Activated T-cell treated with anti-CD3 and anti-CD28 coated beads, Interleukin-2, amount 50 U/mL, for 4 hours (primary cell): ENCODE measurements around the gene YPEL3. TPM values are rescaled to one million over a fixed set of nuclear protein-coding genes. Genes with fewer than 3 reads are reported as not detected.
A peak's percentile ranks its signal among the peaks of the same experiment; 100 is the strongest.

Experiments
- ATAC-seq, 2 donors: fragments of 200-7000 bp; cut with Tn5 transposase; one replicate each; pipeline ENCODE4 v1.10.0; 2021
- DNase-seq: peaks from one replicate; pipeline ENCODE4 v3.0.0-alpha.2; 2020
- H3K27me3 Mint-ChIP-seq: one replicate; pipeline ENCODE4 v1.8.0; 2021; ENCODE audit warnings: low read depth, mixed read lengths
- H3K36me3 Mint-ChIP-seq: one replicate; pipeline ENCODE4 v1.8.0; 2022; ENCODE audit warnings: mixed read lengths; ENCODE audit not compliant: insufficient read depth
- H3K4me1 Mint-ChIP-seq: one replicate; pipeline ENCODE4 v1.8.0; 2021; ENCODE audit warnings: low read depth, mixed read lengths
- H3K4me3 Mint-ChIP-seq: one replicate; pipeline ENCODE4 v1.8.0; 2021; ENCODE audit warnings: mild to moderate bottlenecking, moderate library complexity, mixed read lengths
- H3K9me3 Mint-ChIP-seq: one replicate; pipeline ENCODE4 v1.8.0; 2021; ENCODE audit warnings: mixed read lengths
- total RNA-seq, 3 donors: library from RNA; stranded (reverse); gene quantifications; one replicate each; pipeline ENCODE4 v1.2.1, GENCODE V29; 2021

Gene YPEL3
- total RNA-seq, 3 donors from 2014 or later: 4.4 to 7.2 (median 6.1) TPM

DNA sequence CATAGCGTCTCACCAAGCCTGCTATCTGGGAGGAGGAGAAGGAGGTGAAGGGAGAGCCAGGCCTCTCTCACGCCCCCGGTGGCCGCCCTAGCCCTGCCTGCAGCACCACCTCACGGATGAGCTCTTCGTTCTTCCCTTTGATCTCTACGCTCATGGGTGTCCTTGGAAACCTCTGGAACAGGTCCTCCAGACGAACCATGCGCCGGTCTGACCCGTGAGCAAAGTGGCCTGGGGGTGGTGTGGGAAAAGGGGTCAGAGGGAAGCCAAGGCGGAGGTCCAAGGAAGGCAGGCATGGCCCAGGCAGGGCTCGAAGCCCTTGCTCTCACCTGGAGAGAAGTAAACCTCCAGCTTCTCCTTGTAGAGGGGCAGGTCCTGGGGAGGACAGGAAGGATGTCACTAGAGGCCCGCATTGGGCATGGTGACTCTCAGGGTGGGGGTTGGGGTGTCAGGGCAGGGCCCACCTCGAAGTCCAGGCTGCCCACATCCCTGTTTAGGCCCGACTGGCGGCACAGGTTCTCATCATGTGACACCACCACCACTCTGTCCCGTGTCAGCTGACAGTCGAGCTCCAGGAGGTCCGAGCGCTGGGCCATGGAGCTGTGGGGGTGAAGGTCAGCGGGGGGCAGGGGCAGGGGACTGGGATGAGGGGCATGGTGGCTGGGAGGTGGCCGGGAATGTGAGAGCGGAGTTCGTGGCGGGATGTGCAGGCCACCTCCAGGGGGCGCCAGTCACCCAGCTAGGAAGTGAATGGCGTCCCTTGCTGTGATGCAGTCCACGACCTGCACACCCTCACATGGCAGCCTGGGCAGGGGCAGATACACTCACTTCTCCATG, 16.4 kb upstream of the YPEL3 start:
- ATAC-seq (peak; percentile 72 to 75), DNase-seq (peak; percentile 50)
- Mint-ChIP-seq H3K36me3 (peaks cover 2% of the 10 kb centered on the region), H3K4me1 (peaks cover 16% of the 10 kb centered on the region), H3K4me3 (no peak overlapping the region), H3K27me3 (no peaks in the 10 kb centered on the region), H3K9me3 (no peaks in the 10 kb centered on the region)

DNA sequence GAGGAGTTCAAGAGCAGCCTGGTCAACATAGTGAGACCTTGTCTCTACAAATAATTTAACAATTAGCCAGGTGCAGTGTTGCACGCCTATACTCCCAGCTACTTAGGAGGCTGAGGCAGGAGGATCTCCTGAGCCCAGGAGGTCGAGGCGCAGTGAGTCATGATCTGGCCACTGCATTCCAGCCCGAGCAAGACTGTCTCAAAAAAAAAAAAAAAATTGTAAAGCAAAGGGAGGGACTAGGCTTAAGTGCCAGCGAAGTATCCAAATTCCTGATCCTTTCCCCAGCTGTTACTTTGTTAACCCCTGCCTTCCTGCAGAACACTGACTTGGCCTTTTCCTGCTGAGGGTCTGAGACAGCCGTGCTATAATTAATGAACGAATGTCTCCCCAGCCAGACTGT, 14.6 kb upstream of the YPEL3 start:
- Mint-ChIP-seq H3K9me3 (no peaks in the 10 kb centered on the region), H3K36me3 (peaks cover 6% of the 10 kb centered on the region), H3K27me3 (no peaks in the 10 kb centered on the region), H3K4me3 (no peak overlapping the region), H3K4me1 (peaks cover 16% of the 10 kb centered on the region)
- no peak for DNase-seq
- ATAC-seq: no peak

DNA sequence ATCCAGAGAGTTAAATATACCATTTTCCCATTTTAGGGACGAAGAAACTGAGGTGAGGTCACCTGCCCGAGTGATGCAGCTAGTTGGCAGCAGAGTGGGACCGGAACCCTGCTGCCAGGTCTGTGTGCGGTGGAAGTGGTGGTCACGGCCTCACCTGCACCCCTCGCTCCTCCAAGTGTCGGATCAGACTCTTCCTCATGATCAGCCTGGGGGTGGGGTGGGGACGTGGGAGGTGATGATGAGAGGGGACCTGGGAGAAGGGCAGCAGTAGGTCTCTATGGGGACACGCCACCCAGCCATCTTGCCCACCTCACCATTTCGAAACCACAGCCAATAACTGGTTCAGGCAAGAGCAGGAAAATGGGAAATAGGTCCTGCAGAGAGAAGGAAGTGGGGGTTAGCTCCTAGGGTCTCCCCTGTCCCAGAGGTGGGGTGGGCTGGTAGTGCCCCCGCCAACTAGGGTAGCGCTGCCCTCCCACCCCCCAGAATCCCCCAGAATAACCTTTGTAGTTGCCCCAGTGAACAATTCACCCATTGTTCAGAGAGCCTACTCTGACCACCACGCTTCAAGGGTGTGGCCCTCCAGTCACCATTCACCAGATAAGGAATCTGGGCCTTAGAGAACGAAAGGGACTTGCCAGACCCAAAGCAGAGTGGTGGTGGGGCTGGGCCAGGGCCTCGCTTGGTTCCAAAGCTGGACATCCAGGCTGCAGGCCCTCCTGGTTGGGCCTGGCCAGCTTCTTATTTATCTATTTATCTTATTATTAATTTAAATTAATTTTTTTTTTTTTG, 12.2 kb upstream of the YPEL3 start:
- Mint-ChIP-seq H3K4me3 (no peak overlapping the region), H3K36me3 (peaks cover 15% of the 10 kb centered on the region), H3K9me3 (no peaks in the 10 kb centered on the region), H3K27me3 (no peaks in the 10 kb centered on the region), H3K4me1 (peaks cover 3% of the 10 kb centered on the region)
- DNase-seq (no peak), ATAC-seq (no peak)

GRCh38 chr16:30104492-30104891, 8.5 kb upstream of the YPEL3 start:
- no peak for DNase-seq
- Mint-ChIP-seq H3K36me3 (peaks cover 13% of the 10 kb centered on the region), H3K4me3 (no peak overlapping the region), H3K4me1 (no peaks in the 10 kb centered on the region), H3K9me3 (no peaks in the 10 kb centered on the region), H3K27me3 (no peaks in the 10 kb centered on the region)
- ATAC-seq: no peak

- Mint-ChIP-seq H3K9me3 (no peaks in the 10 kb centered on the region), H3K4me1 (no peaks in the 10 kb centered on the region), H3K4me3 (no peak overlapping the region), H3K36me3 (peaks cover 13% of the 10 kb centered on the region), H3K27me3 (no peaks in the 10 kb centered on the region)
- ATAC-seq: no peak
- DNase-seq: no peak
Observed at GRCh38 chr16:30104090-30104489, 8.1 kb upstream of the YPEL3 start.

- peaks cover 31% of the 10 kb centered on the region for H3K4me1 Mint-ChIP-seq
- no peaks in the 10 kb centered on the region for H3K27me3 Mint-ChIP-seq
- H3K9me3 Mint-ChIP-seq: peaks cover 19% of the 10 kb centered on the region
- H3K4me3 Mint-ChIP-seq: peak overlapping the region; percentile 74
- ATAC-seq (no peak), DNase-seq (no peak)
- H3K36me3 Mint-ChIP-seq: peaks cover 5% of the 10 kb centered on the region
Observed at GRCh38 chr16:30096862-30097563, 1.0 kb upstream of the YPEL3 start.

DNA sequence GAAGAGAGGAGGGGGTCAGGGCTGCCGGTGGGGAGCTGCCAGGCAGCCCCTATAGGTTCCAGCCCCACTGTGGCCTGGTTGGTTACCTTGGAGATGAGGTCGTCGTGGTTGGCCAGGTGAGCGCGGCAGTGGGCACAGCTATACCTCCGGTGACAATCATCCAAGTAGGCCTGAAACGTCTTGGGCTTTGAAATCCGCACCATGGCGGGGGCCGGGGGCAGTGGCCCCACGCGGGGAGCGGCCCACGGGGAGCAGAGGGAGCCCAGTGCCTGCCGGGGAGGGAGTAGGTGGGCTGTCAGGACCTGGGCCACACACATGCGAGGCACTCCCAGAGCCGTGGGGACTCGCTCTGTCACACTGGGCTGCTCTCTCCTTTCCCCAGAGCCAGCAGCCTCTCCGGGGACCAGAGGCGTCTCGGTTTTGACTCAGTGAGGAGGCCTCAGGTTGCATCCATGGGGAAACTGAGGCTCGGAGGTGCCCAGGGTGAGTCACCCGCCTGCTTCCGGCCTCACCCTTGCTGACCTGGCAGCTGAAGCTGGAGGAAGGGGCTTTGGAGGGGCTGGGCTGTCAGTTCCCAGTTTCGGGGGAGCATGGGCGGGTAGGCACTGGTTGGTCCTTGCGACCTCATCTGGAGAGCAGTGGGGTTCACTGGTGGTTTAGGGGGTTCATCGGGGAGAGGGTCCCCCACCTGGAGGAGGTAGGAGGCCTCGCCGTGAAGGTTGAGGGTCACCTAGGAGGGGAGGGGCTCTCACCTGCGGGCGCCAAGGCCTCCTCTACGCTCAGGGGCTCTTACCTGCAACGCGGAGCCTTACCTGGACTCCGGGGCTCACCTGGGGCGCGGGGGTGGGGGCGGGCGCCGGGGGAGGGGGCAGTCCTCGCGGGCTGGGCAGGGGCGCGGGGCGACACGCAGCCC, 591 bp downstream of the YPEL3 start:
- Mint-ChIP-seq H3K9me3 (peaks cover 19% of the 10 kb centered on the region), H3K27me3 (no peaks in the 10 kb centered on the region), H3K4me1 (peaks cover 36% of the 10 kb centered on the region), H3K4me3 (peak overlapping the region; percentile 85), H3K36me3 (peaks cover 5% of the 10 kb centered on the region)
- ATAC-seq (no peak), DNase-seq (no peak)

DNA sequence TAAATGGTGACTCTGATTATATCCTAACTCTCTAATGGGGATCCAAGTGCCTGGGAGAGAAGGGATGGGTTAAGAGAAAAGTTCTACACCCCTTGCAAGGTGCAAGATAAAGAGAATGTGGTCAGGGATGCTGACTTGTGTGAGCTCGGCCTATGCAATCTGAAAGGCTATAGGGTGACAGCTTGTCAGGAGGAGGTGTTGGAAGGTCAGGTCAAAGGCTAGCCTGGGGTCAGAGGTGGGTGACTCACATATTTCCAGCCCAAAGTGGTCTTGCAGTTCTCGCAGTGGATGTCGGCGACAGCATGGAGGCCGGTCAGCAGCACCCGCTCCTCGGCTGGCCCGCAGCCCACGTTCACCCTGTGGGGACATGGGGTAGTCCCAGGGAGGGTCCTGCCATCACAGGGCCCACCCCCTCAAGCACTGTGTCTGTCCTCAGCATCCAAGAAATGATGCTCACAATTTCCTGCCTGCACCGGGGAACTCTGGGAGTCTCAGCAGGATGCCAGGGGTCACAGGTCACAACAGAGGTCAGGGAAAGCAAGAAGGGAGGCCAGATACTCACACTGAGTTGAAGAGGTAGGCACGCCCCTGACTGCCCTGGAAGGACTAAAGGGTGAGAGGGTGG, 1.4 kb downstream of the YPEL3 start:
- peaks cover 44% of the 10 kb centered on the region for H3K4me1 Mint-ChIP-seq
- ATAC-seq (no peak), DNase-seq (no peak)
- peaks cover 5% of the 10 kb centered on the region for H3K36me3 Mint-ChIP-seq
- peak overlapping the region; percentile 85 for H3K4me3 Mint-ChIP-seq
- no peaks in the 10 kb centered on the region for H3K27me3 Mint-ChIP-seq
- peaks cover 19% of the 10 kb centered on the region for H3K9me3 Mint-ChIP-seq

- peak; percentile 31 for DNase-seq
- Mint-ChIP-seq H3K4me1 (peaks cover 49% of the 10 kb centered on the region), H3K36me3 (peaks cover 3% of the 10 kb centered on the region), H3K9me3 (peaks cover 6% of the 10 kb centered on the region), H3K4me3 (peak overlapping the region; percentile 85), H3K27me3 (no peaks in the 10 kb centered on the region)
- peak; percentile 15 to 27 for ATAC-seq
Observed at GRCh38 chr16:30092373-30093010, 3.5 kb downstream of the YPEL3 start.

DNA sequence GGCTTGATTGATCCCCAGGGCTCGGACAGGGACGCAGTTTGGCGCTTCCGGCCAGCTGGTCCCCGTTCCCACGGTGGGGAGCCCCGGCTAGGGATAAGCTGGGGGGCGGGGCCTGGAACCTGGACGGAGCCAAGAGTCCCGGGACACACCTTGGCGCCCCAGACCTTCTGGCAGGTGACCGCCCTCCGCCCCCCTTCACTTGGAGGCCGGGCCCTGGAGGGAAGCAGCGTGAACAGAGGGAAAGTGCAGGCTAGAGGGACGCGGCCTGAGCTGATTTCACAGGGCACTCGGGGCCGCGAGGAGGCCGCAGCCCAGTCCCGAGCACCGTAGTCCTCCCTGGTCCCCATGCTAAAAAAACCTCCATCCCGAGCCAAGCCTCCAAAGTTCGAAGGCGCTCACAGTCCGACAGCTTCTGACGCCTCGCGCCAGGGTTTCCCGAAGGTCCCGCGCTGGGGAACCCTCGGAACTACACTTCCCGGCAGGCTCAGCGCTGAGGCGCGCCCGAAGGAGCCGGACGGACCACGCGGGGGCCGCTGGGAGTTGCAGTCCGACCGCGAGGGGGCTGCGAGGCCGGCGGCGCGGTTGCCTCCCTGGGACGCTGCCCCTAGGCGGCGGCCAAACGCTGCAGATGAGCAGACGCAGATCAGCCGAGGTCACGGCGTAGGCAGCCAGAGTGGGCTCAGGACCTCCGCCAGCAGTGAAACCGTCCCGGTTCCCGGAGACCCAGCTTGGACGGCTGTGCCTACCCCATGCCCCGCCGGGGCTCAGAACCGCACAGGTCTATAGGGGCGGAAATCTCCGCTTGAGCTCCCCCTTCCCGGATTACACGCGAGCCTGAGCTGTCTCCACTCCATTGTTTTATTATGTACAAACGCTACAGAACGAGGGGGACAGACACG, 4.3 kb downstream of the YPEL3 start, which contains the start of gene TBX6:
Gene TBX6, minus strand, starts transcription at position 451 of the 899 bp plus-strand sequence. CDS start 731 bp downstream, outside the sequence.
- Mint-ChIP-seq H3K9me3 (peaks cover under 1% of the 10 kb centered on the region), H3K4me3 (peak within 1 kb of the TSS; percentile 85), H3K27me3 (no peaks in the 10 kb centered on the region), H3K36me3 (peaks cover 7% of the 10 kb centered on the region), H3K4me1 (peaks cover 47% of the 10 kb centered on the region)
- DNase-seq (peak; percentile 90), ATAC-seq (peak; percentile 87 to 89)

GRCh38 chr16:30090610-30091331, 5.2 kb downstream of the YPEL3 start:
- DNase-seq (no peak), ATAC-seq (no peak)
- no peaks in the 10 kb centered on the region for H3K9me3 Mint-ChIP-seq
- peaks cover 47% of the 10 kb centered on the region for H3K4me1 Mint-ChIP-seq
- H3K4me3 Mint-ChIP-seq: peak overlapping the region; percentile 45
- no peaks in the 10 kb centered on the region for H3K27me3 Mint-ChIP-seq
- H3K36me3 Mint-ChIP-seq: peaks cover 7% of the 10 kb centered on the region
